RPMI7951 (cell line): ENCODE measurements around the gene ERP29. TPM values are rescaled to one million over a fixed set of nuclear protein-coding genes. Genes with fewer than 3 reads are reported as not detected.
"Not testable (repeated sequence)": the region's sequence is repeated elsewhere in the genome, so short reads cannot be mapped to it uniquely, and the experiment has no call there.

Experiments
- DNase-seq: peaks from one replicate; pipeline ENCODE4 v3.0.0-alpha.2; 2012; ENCODE audit warnings: low read depth
- total RNA-seq: library from RNA; depleted of rRNA; stranded (reverse); fragments of >200 nt; shearing (Covaris generic); gene quantifications from 2 replicates; pipeline ENCODE4 v1.2.3, GENCODE V29; 2014; rRNA removed

The ERP29 gene
- total RNA-seq, 1 experiment from 2014 or later: 48.1 TPM

DNA sequence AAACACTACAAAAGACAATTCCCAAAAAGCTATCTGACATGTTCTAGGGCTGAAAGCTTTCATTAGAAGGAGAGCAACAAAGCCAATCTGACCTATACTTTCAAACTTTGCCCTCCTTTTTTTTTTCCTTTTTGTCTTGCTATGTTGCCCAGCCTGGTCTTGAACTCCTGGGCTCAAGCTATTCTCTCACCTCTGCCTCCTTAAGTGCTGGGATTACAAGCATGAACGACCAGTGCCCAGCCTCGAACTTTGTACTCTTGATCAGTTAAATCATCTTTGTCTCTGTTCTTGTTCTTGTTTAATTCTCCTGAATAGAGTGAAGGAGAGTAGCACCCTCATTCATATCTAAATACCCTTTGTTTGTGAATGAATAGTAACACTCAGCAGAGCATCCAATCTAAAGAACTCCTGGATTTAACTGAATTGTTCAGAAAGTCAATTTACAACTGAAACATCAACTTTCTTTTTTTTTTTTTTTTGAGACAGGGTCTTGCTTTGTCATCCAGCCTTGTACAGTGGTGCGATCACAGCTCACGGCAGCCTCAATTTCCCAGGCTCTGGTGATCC is 22.1 kb downstream of the ERP29 start:
- no peak for DNase-seq

DNA sequence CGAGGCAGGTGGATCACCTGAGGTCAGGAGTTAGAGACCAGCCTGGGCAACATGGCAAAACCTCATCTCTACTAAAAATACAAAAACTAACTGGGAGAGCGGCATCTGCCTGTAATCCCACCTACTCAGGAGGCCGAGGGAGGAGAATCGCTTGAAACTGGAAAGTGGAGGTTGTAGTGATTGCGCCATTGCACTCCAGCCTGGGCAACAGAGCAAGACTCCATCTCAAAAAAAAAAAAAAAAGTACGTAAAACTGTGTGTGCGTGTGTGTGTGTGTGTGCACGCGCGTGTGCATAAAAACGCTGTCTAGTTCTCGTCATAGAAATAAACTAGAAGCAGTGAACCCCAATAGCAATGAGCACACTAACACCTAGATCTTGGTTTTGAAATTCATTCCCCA is 23.4 kb downstream of the ERP29 start:
- DNase-seq: not testable (repeated sequence)

DNA sequence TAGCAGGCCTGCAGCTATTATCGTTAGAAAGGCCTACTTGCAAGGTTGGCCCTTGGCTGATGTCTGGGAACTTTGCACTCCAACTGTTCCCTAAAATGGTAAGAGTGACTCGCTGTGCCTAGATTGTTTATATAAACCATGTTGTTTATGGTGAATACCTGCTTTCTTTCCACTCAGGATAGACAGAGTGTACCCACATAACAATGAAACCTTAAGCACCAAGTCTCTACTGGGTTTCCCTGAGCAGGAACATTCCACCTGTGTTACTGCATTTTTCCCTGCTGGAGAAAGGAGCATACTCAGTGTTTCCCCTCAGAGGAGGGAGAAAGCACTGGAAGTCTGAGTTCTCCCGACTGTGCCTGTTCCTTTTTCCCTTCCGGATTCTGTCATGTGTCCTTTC is 32.8 kb downstream of the ERP29 start:
- DNase-seq: no peak

DNA sequence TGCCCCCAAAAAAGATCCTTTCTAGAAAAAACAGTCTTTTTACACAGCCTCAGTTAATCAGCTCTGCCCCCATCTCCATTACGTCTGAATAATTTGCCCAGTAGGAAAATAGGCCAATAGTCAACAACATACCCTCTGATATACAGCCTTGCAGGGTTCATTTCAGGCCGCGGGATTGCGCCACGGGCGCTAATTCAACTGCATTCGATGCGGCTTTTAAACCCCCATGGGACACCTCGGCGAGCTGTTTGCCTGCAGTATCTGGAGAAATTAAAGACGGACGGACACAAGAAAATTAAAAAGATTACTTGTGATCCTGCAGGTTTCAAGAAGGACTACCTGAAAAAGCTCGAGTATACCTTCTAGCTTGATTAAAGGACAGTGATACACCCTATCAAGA is 36.1 kb downstream of the ERP29 start:
- no peak for DNase-seq

DNA sequence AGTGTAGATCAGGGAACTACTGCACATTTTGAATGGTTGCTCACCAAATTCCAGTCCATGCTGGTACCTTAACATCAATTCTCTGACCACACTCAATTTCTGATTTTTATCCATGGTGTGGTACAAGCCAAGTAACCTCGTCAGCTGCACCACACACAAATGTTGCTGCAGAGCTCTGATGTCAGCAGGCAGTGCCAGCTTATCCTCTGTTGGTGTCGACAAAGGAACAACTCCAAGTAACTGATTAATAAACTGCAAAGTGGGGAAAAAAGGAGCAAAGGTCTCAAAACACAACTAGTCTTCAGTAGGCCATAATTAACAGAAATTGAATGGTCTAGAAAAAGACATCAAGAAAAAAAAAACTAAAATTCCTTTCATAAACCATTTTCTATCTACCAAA is 47.9 kb downstream of the ERP29 start:
- no peak for DNase-seq

DNA sequence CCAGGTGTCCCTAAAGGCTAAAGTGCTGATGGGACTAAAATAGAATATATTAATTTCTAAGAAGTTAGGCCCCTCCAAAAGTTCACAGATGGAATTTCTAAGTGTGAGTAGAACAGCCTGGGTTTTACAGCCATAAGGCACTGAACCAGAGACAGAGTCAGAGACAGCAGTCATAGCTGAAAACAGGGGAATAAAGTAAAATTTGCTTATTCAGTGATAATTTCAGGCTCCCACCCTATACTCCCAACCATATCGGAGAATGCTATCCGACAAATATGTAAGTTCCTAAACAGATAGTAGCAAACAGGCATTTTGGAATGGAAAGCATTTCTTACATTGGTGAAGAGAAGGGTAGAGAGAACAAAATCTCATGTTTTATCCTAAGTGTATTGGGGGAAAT is 50.0 kb downstream of the ERP29 start:
- DNase-seq: no peak

DNA sequence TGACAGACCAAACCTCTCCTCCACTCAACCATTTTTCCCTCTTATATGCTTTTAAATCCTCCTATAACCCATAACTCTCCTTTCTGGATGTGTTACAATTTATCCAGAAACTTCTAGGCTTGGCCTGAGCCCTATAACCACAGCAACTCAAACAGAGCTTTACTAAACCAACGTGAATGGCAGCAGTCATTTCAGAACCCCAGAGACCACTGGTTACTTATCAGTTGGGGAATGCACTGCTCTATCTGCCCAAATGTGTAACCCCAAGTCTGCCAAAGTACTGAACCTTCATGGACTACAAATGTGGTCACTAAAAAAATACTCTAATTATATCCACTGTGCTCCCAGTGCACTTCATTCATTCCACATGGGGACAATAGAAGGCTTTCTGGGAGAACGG is 53.3 kb downstream of the ERP29 start:
- no peak for DNase-seq

Other genes starting within 250 kb of the ERP29 start
- gene ALDH2, start 246.5 kb upstream of the ERP29 start, total RNA-seq: 0.36 TPM in 1 of 2 replicates, not detected in the other
- 25.2 and 26.8 TPM in 2 replicates for gene MAPKAPK5, start 171.2 kb upstream of the ERP29 start, total RNA-seq
- gene TMEM116, start 261 bp upstream of the ERP29 start, total RNA-seq: 11.0 and 12.4 TPM in 2 replicates
- 10.7 TPM in 2 replicates for gene NAA25, start 95.4 kb downstream of the ERP29 start, total RNA-seq
- 17.5 and 17.9 TPM in 2 replicates for gene TRAFD1, start 112.1 kb downstream of the ERP29 start, total RNA-seq